A673 (cell line): ENCODE results near the gene G3BP2. TPM values are rescaled to one million over a fixed set of nuclear protein-coding genes. Genes with fewer than 3 reads are reported as not detected.

Experiments
- BruUV-seq: library from RNA; stranded (reverse); fragments of 400-500 nt; replicated peaks from 2 replicates; lab custom pipeline; 2021; lab: Mats Ljungman, UMichigan
- CTCF ChIA-PET: fragments of 300-600 bp; sonication (Branson Sonifier 250); formaldehyde crosslinking; loops from one replicate; lab custom pipeline; 2022; ENCODE audit warnings: antibody characterized with exemption; lab: Charles Lee
- POLR2A ChIA-PET: fragments of 300-600 bp; sonication (Branson Sonifier 250); formaldehyde crosslinking; loops from one replicate; lab custom pipeline; 2022; ENCODE audit warnings: antibody characterized with exemption; ENCODE audit not compliant: low non-redundant PET; lab: Charles Lee
- DNase-seq: peaks from one replicate; pipeline ENCODE4 v3.0.0-alpha.2; 2015; ENCODE audit warnings: low spot score
- H3K27ac ChIP-seq: fragments of 200-600 bp; sonication (generic); 2 replicates; pipeline ENCODE4 v1.5.1; 2016; ENCODE audit warnings: mixed run types, low read depth, mild to moderate bottlenecking, mixed read lengths, antibody characterized with exemption, low read length; ENCODE audit not compliant: poor library complexity, severe bottlenecking
- H3K27me3 ChIP-seq: fragments of 200-600 bp; sonication (generic); replicated peaks from 2 replicates; pipeline ENCODE4 v1.6.1; 2017; ENCODE audit warnings: mixed run types, low read depth, mild to moderate bottlenecking, mixed read lengths, antibody characterized with exemption, low read length; ENCODE audit not compliant: insufficient read depth, poor library complexity
- H3K36me3 ChIP-seq: fragments of 200-600 bp; sonication (generic); 2 replicates; pipeline ENCODE4 v1.6.1; 2016; ENCODE audit warnings: mixed run types, mild to moderate bottlenecking, mixed read lengths, antibody characterized with exemption, low read length; ENCODE audit not compliant: insufficient read depth, poor library complexity, severe bottlenecking
- H3K4me1 ChIP-seq: fragments of 200-600 bp; sonication (generic); 2 replicates; pipeline ENCODE4 v1.6.1; 2017; ENCODE audit warnings: mixed run types, mild to moderate bottlenecking, mixed read lengths, antibody characterized with exemption, low read length; ENCODE audit not compliant: insufficient read depth, poor library complexity, severe bottlenecking
- H3K4me3 ChIP-seq: fragments of 200-600 bp; sonication (generic); 2 replicates; pipeline ENCODE4 v1.5.1; 2016; ENCODE audit warnings: low read depth, mixed run types, mild to moderate bottlenecking, mixed read lengths, low read length; ENCODE audit not compliant: poor library complexity, severe bottlenecking
- H3K9me3 ChIP-seq: fragments of 200-600 bp; sonication (generic); 2 replicates; pipeline ENCODE4 v1.6.1; 2016; ENCODE audit warnings: mixed run types, low read depth, mild to moderate bottlenecking, mixed read lengths, antibody characterized with exemption, low read length; ENCODE audit not compliant: poor library complexity, severe bottlenecking
- CTCF ChIP-seq: fragments of 300-800, 200-600 bp; sonication (generic); conservative IDR thresholded peaks from 2 replicates; pipeline ENCODE4 v1.5.1; 2017; ENCODE audit warnings: low read depth, mild to moderate bottlenecking, antibody characterized with exemption, low read length, moderate library complexity, mixed read lengths
- EZH2 ChIP-seq: fragments of 200-600 bp; sonication (generic); IDR thresholded peaks from 2 replicates; pipeline ENCODE4 v1.6.1; 2017; ENCODE audit warnings: borderline replicate concordance, low read depth, mild to moderate bottlenecking, mixed read lengths, antibody characterized with exemption, low read length; ENCODE audit not compliant: poor library complexity, severe bottlenecking
- intact Hi-C: fragments of 100-400 bp; cut with micrococcal nuclease; formaldehyde crosslinking; loops from one replicate; pipeline ENCODE4 v1.10.0; 2022; ENCODE audit not compliant: unreplicated experiment
- total RNA-seq: library from RNA; stranded (reverse); gene quantifications from 2 replicates; pipeline ENCODE4 v1.2.3, GENCODE V29; 2021

G3BP2 gene
- total RNA-seq, 1 experiment from 2014 or later: 124 TPM

- POLR2A ChIA-PET: no interaction called here
Observed at GRCh38 chr4:75675004-75675531, 1.9 kb upstream of the G3BP2 start.

DNA sequence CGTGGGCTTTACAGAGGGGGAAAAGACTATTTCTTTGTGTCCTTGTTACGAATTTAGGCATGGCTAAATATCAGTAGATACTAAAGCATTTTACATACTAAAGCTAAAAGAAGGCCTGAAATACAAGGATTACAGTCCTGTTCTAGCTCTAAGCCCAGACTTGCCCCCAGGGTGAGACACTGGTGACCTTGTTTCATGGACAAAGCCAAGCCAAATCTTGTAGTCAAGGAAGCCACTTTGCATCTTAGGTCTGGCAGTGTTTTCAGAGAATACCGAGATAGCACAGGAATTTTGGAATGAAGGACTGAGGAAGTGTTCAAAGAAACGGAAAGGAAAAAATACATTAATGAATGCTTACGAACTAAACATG is 733 bp upstream of the G3BP2 start:
- Histone ChIP-seq H3K4me3 (peak overlapping the region; percentile 91), H3K27me3 (no peaks in the 10 kb centered on the region), H3K27ac (peak overlapping the region; percentile 89), H3K9me3 (no peaks in the 10 kb centered on the region), H3K4me1 (no peaks in the 10 kb centered on the region), H3K36me3 (no peaks in the 10 kb centered on the region)
- ChIA-PET CTCF (no interaction called here), POLR2A (no interaction called here)
- intact Hi-C loops: loop anchor here (5.0 kb wide), 1 partner anchor 48 kb away; the partner anchor contains the start of gene USO1
- TSS peak; percentile 98 for BruUV-seq
- TF ChIP-seq CTCF: no peak
- TF ChIP-seq EZH2: no peak
- no peak for DNase-seq

More at GRCh38 chr4:75675004-75675531, 1.9 kb upstream of the G3BP2 start:
- H3K36me3 ChIP-seq: no peaks in the 10 kb centered on the region
- H3K27ac ChIP-seq: no peak overlapping the region
- H3K27me3 ChIP-seq: no peaks in the 10 kb centered on the region
- TF ChIP-seq CTCF (no peak), EZH2 (no peak)
- no peaks in the 10 kb centered on the region for H3K9me3 ChIP-seq
- CTCF ChIA-PET: no interaction called here
- H3K4me3 ChIP-seq: no peak overlapping the region
- intact Hi-C loops: no loop called here
- H3K4me1 ChIP-seq: no peaks in the 10 kb centered on the region
- BruUV-seq: no TSS peak
- DNase-seq: no peak

- H3K4me3 ChIP-seq: peak overlapping the region; percentile 91
- no peaks in the 10 kb centered on the region for H3K27me3 ChIP-seq
- no peaks in the 10 kb centered on the region for H3K4me1 ChIP-seq
- H3K27ac ChIP-seq: peak overlapping the region; percentile 89
- ChIA-PET POLR2A (no interaction called here), CTCF (no interaction called here)
- TF ChIP-seq CTCF: no peak
- no peak for TF ChIP-seq EZH2
- peak; percentile 47 for DNase-seq
- no peaks in the 10 kb centered on the region for H3K9me3 ChIP-seq
- H3K36me3 ChIP-seq: no peaks in the 10 kb centered on the region
- intact Hi-C loops: loop anchor here (5.0 kb wide), 1 partner anchor 50 kb away; the partner anchor contains the start of gene USO1
- BruUV-seq: no TSS peak
Observed at GRCh38 chr4:75672461-75673026, 667 bp downstream of the G3BP2 start.
